Midbrain (tissue), 1 donor: ENCODE measurements around the gene ASPSCR1.

Experiments
- DNase-seq: peaks from one replicate; lab custom pipeline; 2025; lab: John Stamatoyannopoulos, UW

Gene ASPSCR1

GRCh38 chr17:81977211-81977808, at the start of gene ASPSCR1:
Gene ASPSCR1 (plus strand): TSS chr17:81977629. CDS start chr17:81977647, 18 bp downstream.
- DNase-seq = peak; percentile 91

GRCh38 chr17:81927653-81928543, 49.5 kb upstream of the ASPSCR1 start, which contains the start of gene MAFG:
Gene MAFG (minus strand): TSS chr17:81927735. CDS start chr17:81923185, 4,550 bp downstream.
- DNase-seq = peak; percentile 95

GRCh38 chr17:81928544-81929252, 48.7 kb upstream of the ASPSCR1 start:
- no peak for DNase-seq

- DNase-seq = no peak
Observed at GRCh38 chr17:81929253-81930141, 47.9 kb upstream of the ASPSCR1 start.

- DNase-seq = no peak
Observed at GRCh38 chr17:81930142-81931125, 47.0 kb upstream of the ASPSCR1 start.

- no peak for DNase-seq
Observed at GRCh38 chr17:81931189-81931556, 46.3 kb upstream of the ASPSCR1 start.

GRCh38 chr17:81931557-81932332, 45.7 kb upstream of the ASPSCR1 start:
- DNase-seq = no peak

GRCh38 chr17:81932333-81932983, 45.0 kb upstream of the ASPSCR1 start:
- no peak for DNase-seq

- no peak for DNase-seq
Observed at GRCh38 chr17:81933178-81933699, 44.2 kb upstream of the ASPSCR1 start.

GRCh38 chr17:81934098-81934757, 43.2 kb upstream of the ASPSCR1 start:
- DNase-seq = no peak

- no peak for DNase-seq
Observed at GRCh38 chr17:81934850-81935708, 42.4 kb upstream of the ASPSCR1 start.

GRCh38 chr17:81935709-81936084, 41.7 kb upstream of the ASPSCR1 start:
- no peak for DNase-seq

GRCh38 chr17:81939218-81939617, 38.2 kb upstream of the ASPSCR1 start:
- no peak for DNase-seq

GRCh38 chr17:81939881-81940385, 37.5 kb upstream of the ASPSCR1 start:
- peak; percentile 56 for DNase-seq

- DNase-seq = no peak
Observed at GRCh38 chr17:81940538-81941483, 36.6 kb upstream of the ASPSCR1 start.
